Thymus (tissue), 11 donors: ENCODE results near the gene UBE2I. TPM values are rescaled to one million over a fixed set of nuclear protein-coding genes. Genes with fewer than 3 reads are reported as not detected.

Experiments
- DNase-seq, 9 donors: peaks; one replicate each; pipeline ENCODE4 v3.0.0-alpha.2; 2013; ENCODE audit warnings: low spot score in 9 of 9, low read depth in 6 of 9, missing footprints in 1 of 9
- H3K27ac ChIP-seq, 2 donors: one replicate each; pipeline ENCODE4 v1.5.1; 2013; ENCODE audit warnings: control low read depth in 1 of 2, low read depth in 1 of 2, low read length in 1 of 2, mild to moderate bottlenecking in 1 of 2, moderate library complexity in 1 of 2
- H3K27me3 ChIP-seq, 2 donors: one replicate each; pipeline ENCODE4 v1.5.1; 2013; ENCODE audit warnings: low read length in 1 of 2; ENCODE audit not compliant: control insufficient read depth in 2 of 2, insufficient read depth in 1 of 2
- H3K36me3 ChIP-seq, 2 donors: one replicate each; pipeline ENCODE4 v1.5.1; 2013; ENCODE audit warnings: low read length in 1 of 2, mild to moderate bottlenecking in 1 of 2, moderate library complexity in 1 of 2; ENCODE audit not compliant: control insufficient read depth in 2 of 2, insufficient read depth in 2 of 2
- H3K4me1 ChIP-seq, 2 donors: one replicate each; pipeline ENCODE4 v1.5.1; 2013; ENCODE audit warnings: low read length in 2 of 2; ENCODE audit not compliant: control insufficient read depth in 2 of 2, insufficient read depth in 2 of 2
- H3K4me3 ChIP-seq, 2 donors: one replicate each; pipeline ENCODE4 v1.5.1; 2013; ENCODE audit warnings: low read length in 2 of 2, control low read depth in 1 of 2, mild to moderate bottlenecking in 1 of 2
- H3K9me3 ChIP-seq, 2 donors: one replicate each; pipeline ENCODE4 v1.5.1; 2013; ENCODE audit warnings: low read length in 1 of 2, mild to moderate bottlenecking in 1 of 2; ENCODE audit not compliant: control insufficient read depth in 2 of 2, insufficient read depth in 1 of 2
- WGBS: extraction: QIAGEN DNeasy Blood & Tissue Kit; methylation state at CpG from one replicate; pipeline ENCODE4 v1.1.7; 2013; 5-methylcytosine and 5-hydroxymethylcytosine counted together
- polyA plus RNA-seq: library from polyadenylated mRNA; stranded (reverse); fragments of 200-250 nt; gene quantifications from one replicate; pipeline ENCODE4 v1.2.3, GENCODE V29; 2013
- total RNA-seq: library from RNA; stranded (reverse); fragments of 120-200 nt; gene quantifications from one replicate; pipeline ENCODE4 v1.2.4, GENCODE V29; 2013
- donor health status: healthy.

The UBE2I gene
- total and polyA plus RNA-seq, 2 donors, result 58.5 to 105 TPM

GRCh38 chr16:1332618-1333148, 23.2 kb downstream of the UBE2I start:
- H3K4me3 ChIP-seq, result no peak overlapping the region
- H3K27me3 ChIP-seq, result peaks cover 61 to 79% of the 10 kb centered on the region in 2 donors
- whole genome bisulfite sequencing, result 8% methylated on average over 26 of the region's 26 CpGs
- peaks cover 8 to 19% of the 10 kb centered on the region in 2 donors for H3K4me1 ChIP-seq
- peaks cover 0 to under 1% of the 10 kb centered on the region in 2 donors for H3K36me3 ChIP-seq
- H3K27ac ChIP-seq, result no peak overlapping the region
- H3K9me3 ChIP-seq, result peaks cover 6 to 43% of the 10 kb centered on the region in 2 donors
- DNase-seq, result no peak

- H3K36me3 ChIP-seq, result no peaks in the 10 kb centered on the region
- peaks cover 8 to 19% of the 10 kb centered on the region in 2 donors for H3K4me1 ChIP-seq
- H3K4me3 ChIP-seq, result peak within 1 kb of the TSS in 1 of 2 donors; percentile 41
- 6% methylated on average over 83 of the region's 83 CpGs for WGBS
- peak in 1 of 9 donors; percentile 29 for DNase-seq
- H3K27me3 ChIP-seq, result peaks cover 61 to 84% of the 10 kb centered on the region in 2 donors
- H3K27ac ChIP-seq, result no peak within 1 kb of the TSS
- H3K9me3 ChIP-seq, result peaks cover 6 to 43% of the 10 kb centered on the region in 2 donors
These were observed 23.8 kb downstream of the UBE2I start, which contains the start of gene BAIAP3 for GRCh38 chr16:1333149-1333812. TSS of gene BAIAP3 (plus strand) at chr16:1333645. CDS start at chr16:1338550, 4,905 bp downstream.

- Histone ChIP-seq H3K9me3 (peaks cover 6 to 47% of the 10 kb centered on the region in 2 donors), H3K27me3 (peaks cover 61 to 86% of the 10 kb centered on the region in 2 donors), H3K4me3 (peak overlapping the region in 1 of 2 donors; percentile 41), H3K27ac (no peak overlapping the region), H3K36me3 (no peaks in the 10 kb centered on the region), H3K4me1 (peaks cover 8 to 19% of the 10 kb centered on the region in 2 donors)
- 5% methylated on average over 78 of the region's 78 CpGs for WGBS
- no peak for DNase-seq
These were observed 24.6 kb downstream of the UBE2I start for GRCh38 chr16:1333854-1334700.

- Histone ChIP-seq H3K27me3 (peaks cover 61 to 85% of the 10 kb centered on the region in 2 donors), H3K4me3 (no peak overlapping the region), H3K9me3 (peaks cover 6 to 54% of the 10 kb centered on the region in 2 donors), H3K4me1 (peaks cover 8 to 19% of the 10 kb centered on the region in 2 donors), H3K27ac (no peak overlapping the region), H3K36me3 (no peaks in the 10 kb centered on the region)
- 45% methylated on average over 9 of the region's 9 CpGs for WGBS
- DNase-seq, result no peak
These were observed 25.3 kb downstream of the UBE2I start for GRCh38 chr16:1334739-1335138.

GRCh38 chr16:1335211-1335971, 26.0 kb downstream of the UBE2I start:
- Histone ChIP-seq H3K27ac (no peak overlapping the region), H3K4me3 (no peak overlapping the region), H3K27me3 (peaks cover 61 to 79% of the 10 kb centered on the region in 2 donors), H3K4me1 (peaks cover 8 to 19% of the 10 kb centered on the region in 2 donors), H3K9me3 (peaks cover 4 to 55% of the 10 kb centered on the region in 2 donors), H3K36me3 (no peaks in the 10 kb centered on the region)
- DNase-seq, result no peak
- WGBS, result 36% methylated on average over 16 of the region's 16 CpGs

GRCh38 chr16:1335996-1336395, 26.6 kb downstream of the UBE2I start:
- no peaks in the 10 kb centered on the region for H3K36me3 ChIP-seq
- H3K27ac ChIP-seq, result no peak overlapping the region
- peak in 1 of 9 donors; percentile 33 for DNase-seq
- H3K27me3 ChIP-seq, result peaks cover 57 to 73% of the 10 kb centered on the region in 2 donors
- no peak overlapping the region for H3K4me3 ChIP-seq
- peaks cover 1 to 56% of the 10 kb centered on the region in 2 donors for H3K9me3 ChIP-seq
- WGBS, result 9% methylated on average over 12 of the region's 12 CpGs
- H3K4me1 ChIP-seq, result peaks cover 8 to 19% of the 10 kb centered on the region in 2 donors

GRCh38 chr16:1336619-1337018, 27.2 kb downstream of the UBE2I start:
- peaks cover 6 to 15% of the 10 kb centered on the region in 2 donors for H3K4me1 ChIP-seq
- no peak overlapping the region for H3K4me3 ChIP-seq
- no peak for DNase-seq
- H3K27me3 ChIP-seq, result peaks cover 51 to 67% of the 10 kb centered on the region in 2 donors
- H3K9me3 ChIP-seq, result peaks cover 1 to 51% of the 10 kb centered on the region in 2 donors
- no peaks in the 10 kb centered on the region for H3K36me3 ChIP-seq
- WGBS, result 85% methylated on average over 15 of the region's 15 CpGs
- no peak overlapping the region for H3K27ac ChIP-seq

GRCh38 chr16:1337486-1337885, 28.1 kb downstream of the UBE2I start:
- Histone ChIP-seq H3K27me3 (peaks cover 42 to 58% of the 10 kb centered on the region in 2 donors), H3K27ac (no peak overlapping the region), H3K9me3 (peaks cover 1 to 43% of the 10 kb centered on the region in 2 donors), H3K4me3 (no peak overlapping the region), H3K36me3 (no peaks in the 10 kb centered on the region), H3K4me1 (peaks cover 10 to 16% of the 10 kb centered on the region in 2 donors)
- 75% methylated on average over 9 of the region's 9 CpGs for WGBS
- DNase-seq, result no peak
